Lung (tissue), 12 donors: ENCODE data around the gene PSME3. TPM values are rescaled to one million over a fixed set of nuclear protein-coding genes. Genes with fewer than 3 reads are reported as not detected.

Experiments used
- ATAC-seq: fragments of 200-7000 bp; cut with Tn5 transposase; one replicate; pipeline ENCODE4 v1.9.1; 2020; ENCODE audit warnings: moderate number of reproducible peaks; ENCODE audit not compliant: insufficient read depth, low FRiP score
- DNase-seq, 3 donors: peaks; one replicate each; pipeline ENCODE4 v3.0.0-alpha.2; 2013 to 2017
- H3K27ac ChIP-seq, 2 donors: one replicate each; pipeline ENCODE4 v1.5.1; 2013; ENCODE audit warnings: mild to moderate bottlenecking in 2 of 2, moderate library complexity in 2 of 2, control low read depth in 1 of 2, inconsistent platforms in 1 of 2, low read depth in 1 of 2, low read length in 1 of 2
- H3K27me3 ChIP-seq, 3 donors: one replicate each; pipeline ENCODE4 v1.5.1; 2013; ENCODE audit warnings: low read length in 2 of 3; ENCODE audit not compliant: control insufficient read depth in 3 of 3, insufficient read depth in 3 of 3
- H3K36me3 ChIP-seq, 4 donors: one replicate each; pipeline ENCODE4 v1.5.1; 2013; ENCODE audit warnings: low read length in 4 of 4, mild to moderate bottlenecking in 1 of 4, moderate library complexity in 1 of 4; ENCODE audit not compliant: control insufficient read depth in 4 of 4, insufficient read depth in 4 of 4
- H3K4me1 ChIP-seq, 5 donors: one replicate each; pipeline ENCODE4 v1.5.1; 2013; ENCODE audit warnings: low read length in 5 of 5, mild to moderate bottlenecking in 2 of 5, moderate library complexity in 1 of 5; ENCODE audit not compliant: control insufficient read depth in 5 of 5, insufficient read depth in 5 of 5
- H3K4me3 ChIP-seq: one replicate; pipeline ENCODE4 v1.5.1; 2013; ENCODE audit warnings: mild to moderate bottlenecking, control low read depth, moderate library complexity
- H3K9ac ChIP-seq, 2 donors: one replicate each; pipeline ENCODE4 v1.5.1; 2013; ENCODE audit warnings: low read length in 2 of 2, control low read depth in 1 of 2; ENCODE audit not compliant: insufficient read depth in 1 of 2
- H3K9me3 ChIP-seq, 4 donors: one replicate each; pipeline ENCODE4 v1.5.1; 2013; ENCODE audit warnings: low read length in 3 of 4, mild to moderate bottlenecking in 1 of 4, moderate library complexity in 1 of 4; ENCODE audit not compliant: control insufficient read depth in 4 of 4, insufficient read depth in 3 of 4
- WGBS, 2 donors: extraction: QIAGEN DNeasy Blood & Tissue Kit; methylation state at CpG; one replicate each; pipeline ENCODE4 v1.1.7; 2013; 5-methylcytosine and 5-hydroxymethylcytosine counted together
- polyA plus RNA-seq, 2 donors: library from polyadenylated mRNA; stranded (reverse); fragments of 200-250 nt; gene quantifications; one replicate each; pipeline ENCODE4 v1.2.1, GENCODE V29; 2013
- total RNA-seq, 2 donors: library from RNA; depleted of rRNA in 1 of 2; stranded (reverse); fragments of >200 nt in 1 of 2; gene quantifications; one replicate each; pipeline ENCODE4 v1.2.1, GENCODE V29; 2014 to 2021
- TF ChIP-seq, protein P1 (sequence below): IDR thresholded peaks from 2 replicates; pipeline ENCODE4 v1.5.1; 2012; ENCODE audit warnings: mild to moderate bottlenecking; ENCODE audit errors: control extremely low read depth, extremely low read depth
- donor health status: control.
- donor health status: control.
- donor health status: Bipolar disorder and iron deficiency.
- donor health status: healthy.
- donor health status: DM: yes; HTN: yes; CAD: no.

The PSME3 gene
- total and polyA plus RNA-seq, 4 donors: 34.5 to 117 (median 77.9) TPM

DNA sequence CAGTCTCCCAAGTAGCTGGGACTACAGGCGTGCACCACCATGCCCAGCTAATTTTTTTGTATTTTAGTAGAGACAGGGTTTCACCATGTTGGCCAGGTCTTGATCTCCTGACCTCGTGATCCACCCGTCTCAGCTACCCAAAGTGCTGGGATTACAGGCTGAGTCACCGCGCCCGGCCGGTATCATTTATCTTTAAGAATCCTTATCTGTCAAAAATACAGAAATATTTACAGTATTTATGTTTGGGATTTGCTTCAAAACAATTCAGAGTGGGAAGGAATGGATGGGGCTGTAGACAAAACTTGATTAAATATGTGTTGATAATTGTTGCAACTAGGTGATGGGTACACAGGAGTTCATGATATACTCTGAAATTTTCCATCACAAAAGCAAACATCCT is 12.0 kb upstream of the PSME3 start:
- H3K4me3 ChIP-seq: no peak overlapping the region
- peaks cover 18 to 35% (median 22%) of the 10 kb centered on the region in 4 donors for H3K36me3 ChIP-seq
- no peak overlapping the region for H3K27ac ChIP-seq
- ATAC-seq (no peak), DNase-seq (no peak)
- TF ChIP-seq, protein P1, sequence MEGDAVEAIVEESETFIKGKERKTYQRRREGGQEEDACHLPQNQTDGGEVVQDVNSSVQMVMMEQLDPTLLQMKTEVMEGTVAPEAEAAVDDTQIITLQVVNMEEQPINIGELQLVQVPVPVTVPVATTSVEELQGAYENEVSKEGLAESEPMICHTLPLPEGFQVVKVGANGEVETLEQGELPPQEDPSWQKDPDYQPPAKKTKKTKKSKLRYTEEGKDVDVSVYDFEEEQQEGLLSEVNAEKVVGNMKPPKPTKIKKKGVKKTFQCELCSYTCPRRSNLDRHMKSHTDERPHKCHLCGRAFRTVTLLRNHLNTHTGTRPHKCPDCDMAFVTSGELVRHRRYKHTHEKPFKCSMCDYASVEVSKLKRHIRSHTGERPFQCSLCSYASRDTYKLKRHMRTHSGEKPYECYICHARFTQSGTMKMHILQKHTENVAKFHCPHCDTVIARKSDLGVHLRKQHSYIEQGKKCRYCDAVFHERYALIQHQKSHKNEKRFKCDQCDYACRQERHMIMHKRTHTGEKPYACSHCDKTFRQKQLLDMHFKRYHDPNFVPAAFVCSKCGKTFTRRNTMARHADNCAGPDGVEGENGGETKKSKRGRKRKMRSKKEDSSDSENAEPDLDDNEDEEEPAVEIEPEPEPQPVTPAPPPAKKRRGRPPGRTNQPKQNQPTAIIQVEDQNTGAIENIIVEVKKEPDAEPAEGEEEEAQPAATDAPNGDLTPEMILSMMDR: no peak
- H3K27me3 ChIP-seq: no peaks in the 10 kb centered on the region
- H3K9ac ChIP-seq: no peak overlapping the region
- WGBS, 2 donors: 92 to 96% methylated on average over 7 of the region's 7 CpGs
- no peaks in the 10 kb centered on the region for H3K9me3 ChIP-seq
- peaks cover 0 to 11% (median 4%) of the 10 kb centered on the region in 5 donors for H3K4me1 ChIP-seq

DNA sequence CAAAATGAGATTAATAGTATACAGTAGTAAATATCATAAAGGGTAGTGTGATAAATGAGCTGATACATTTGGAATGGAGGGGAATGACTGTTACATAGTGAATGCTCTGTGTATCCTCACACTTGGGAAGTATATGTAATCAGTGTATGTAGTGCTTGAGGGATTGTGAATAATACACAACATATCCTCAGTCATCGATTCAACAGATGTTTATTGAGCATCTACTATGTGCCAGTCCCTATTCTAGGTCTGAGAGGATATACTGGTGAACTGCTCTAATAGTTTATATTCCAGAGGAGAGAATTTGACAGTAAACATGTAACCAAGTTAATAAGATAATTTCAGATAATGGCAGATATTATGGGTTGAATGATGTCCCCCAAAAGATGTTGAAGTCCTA is 5.7 kb upstream of the PSME3 start:
- Histone ChIP-seq H3K9ac (no peak overlapping the region), H3K36me3 (no peaks in the 10 kb centered on the region), H3K4me1 (peaks cover 3 to 16% (median 4%) of the 10 kb centered on the region in 5 donors), H3K9me3 (no peaks in the 10 kb centered on the region), H3K27me3 (no peaks in the 10 kb centered on the region), H3K27ac (no peak overlapping the region), H3K4me3 (no peak overlapping the region)
- DNase-seq (no peak), ATAC-seq (no peak)
- WGBS, 2 donors: 91 to 93% methylated on average over 1 of the region's 1 CpG
- TF ChIP-seq, protein P1: no peak

DNA sequence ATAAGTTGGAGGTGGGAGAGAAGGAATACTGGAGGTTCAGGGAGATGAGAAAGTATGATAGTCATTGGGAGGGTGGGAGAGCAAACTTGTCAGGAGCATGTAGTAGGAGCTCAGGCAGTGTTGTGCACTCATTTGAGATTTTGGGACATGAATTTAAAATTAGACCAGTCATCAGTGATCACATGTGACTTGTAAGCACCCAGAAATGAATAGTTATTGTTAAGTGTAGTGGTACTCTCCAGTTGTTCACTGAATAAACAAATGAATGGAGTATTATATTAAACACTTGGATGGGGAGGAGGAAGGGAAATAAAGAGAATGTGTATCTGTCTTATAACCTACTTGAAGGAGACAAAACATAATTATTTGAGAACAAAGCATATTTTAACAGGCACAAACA is 2.2 kb upstream of the PSME3 start:
- Histone ChIP-seq H3K4me1 (peaks cover 0 to 18% (median 3%) of the 10 kb centered on the region in 5 donors), H3K4me3 (no peak overlapping the region), H3K9me3 (no peaks in the 10 kb centered on the region), H3K27me3 (no peaks in the 10 kb centered on the region), H3K9ac (no peak overlapping the region), H3K27ac (no peak overlapping the region), H3K36me3 (peaks cover 0 to 7% (median 5%) of the 10 kb centered on the region in 4 donors)
- TF ChIP-seq, protein P1: no peak
- DNase-seq (no peak), ATAC-seq (no peak)
